ENCODE measurements around the gene SPCS3.
"Not testable (repeated sequence)": the region's sequence is repeated elsewhere in the genome, so short reads cannot be mapped to it uniquely, and the experiment has no call there.

The SPCS3 gene

GRCh38 chr4:176302283-176303275 is 17.2 kb upstream of the SPCS3 start:
- DNase-seq (ENCODE audit: low read depth in 1 of 2, low spot score in 1 of 2), result no peak

- DNase-seq (ENCODE audit: low read depth in 1 of 2, low spot score in 1 of 2), result no peak
Measured at GRCh38 chr4:176303938-176304337, 15.8 kb upstream of the SPCS3 start.

- DNase-seq (ENCODE audit: low read depth in 1 of 2, low spot score in 1 of 2), result no peak
Measured at GRCh38 chr4:176306837-176307665, 12.7 kb upstream of the SPCS3 start.

GRCh38 chr4:176307666-176307930 is 12.2 kb upstream of the SPCS3 start:
- no peak for DNase-seq (ENCODE audit: low read depth in 1 of 2, low spot score in 1 of 2)

GRCh38 chr4:176308441-176308840 is 11.3 kb upstream of the SPCS3 start:
- no peak for DNase-seq (ENCODE audit: low read depth in 1 of 2, low spot score in 1 of 2)

GRCh38 chr4:176309046-176309445 is 10.7 kb upstream of the SPCS3 start:
- no peak for DNase-seq (ENCODE audit: low read depth in 1 of 2, low spot score in 1 of 2)

GRCh38 chr4:176309772-176310171 is 10.0 kb upstream of the SPCS3 start:
- DNase-seq (ENCODE audit: low read depth in 1 of 2, low spot score in 1 of 2), result no peak

- no peak for DNase-seq (ENCODE audit: low read depth in 1 of 2, low spot score in 1 of 2)
Measured at GRCh38 chr4:176313596-176314336, 6.0 kb upstream of the SPCS3 start.

GRCh38 chr4:176319151-176319703 is 539 bp upstream of the SPCS3 start:
- DNase-seq (ENCODE audit: low read depth in 1 of 2, low spot score in 1 of 2), result no peak

GRCh38 chr4:176320340-176320975 is 692 bp downstream of the SPCS3 start:
- DNase-seq (ENCODE audit: low read depth in 1 of 2, low spot score in 1 of 2), result peak; percentile 70 to 84

GRCh38 chr4:176320976-176321361 is 1.2 kb downstream of the SPCS3 start:
- no peak for DNase-seq (ENCODE audit: low read depth in 1 of 2, low spot score in 1 of 2)

- no peak for DNase-seq (ENCODE audit: low read depth in 1 of 2, low spot score in 1 of 2)
Measured at GRCh38 chr4:176321589-176321988, 1.8 kb downstream of the SPCS3 start.

GRCh38 chr4:176323511-176324160 is 3.9 kb downstream of the SPCS3 start:
- DNase-seq (ENCODE audit: low read depth in 1 of 2, low spot score in 1 of 2), result no peak

- not testable (repeated sequence) for DNase-seq (ENCODE audit: low read depth in 1 of 2, low spot score in 1 of 2)
Measured at GRCh38 chr4:176324876-176325275, 5.1 kb downstream of the SPCS3 start.

- DNase-seq (ENCODE audit: low read depth in 1 of 2, low spot score in 1 of 2), result no peak
Measured at GRCh38 chr4:176333076-176333475, 13.3 kb downstream of the SPCS3 start.

- no peak for DNase-seq (ENCODE audit: low read depth in 1 of 2, low spot score in 1 of 2)
Measured at GRCh38 chr4:176334066-176334465, 14.3 kb downstream of the SPCS3 start.

- no peak for DNase-seq (ENCODE audit: low read depth in 1 of 2, low spot score in 1 of 2)
Measured at GRCh38 chr4:176335421-176335820, 15.7 kb downstream of the SPCS3 start.

- DNase-seq (ENCODE audit: low read depth in 1 of 2, low spot score in 1 of 2), result no peak
Measured at GRCh38 chr4:176339936-176340761, 20.4 kb downstream of the SPCS3 start.

Measured in activated CD4-positive, alpha-beta T cell treated with anti-CD3 and anti-CD28 coated beads, Interleukin-2, amount 50 U/mL, for 24 hours (primary cell).